Stomach (tissue), 4 donors: ENCODE data around the gene USP48.

Source experiments
- CTCF ChIP-seq, 7 experiments: fragments of 450-650 bp in 4 of 7; fragments of 200-600 bp in 3 of 7; sonication (generic) in 3 of 7; IDR thresholded peaks; one replicate each; pipeline ENCODE4 v1.5.1; 2016 to 2019; ENCODE audit warnings: antibody characterized with exemption in 7 of 7, control low read depth in 2 of 7, mild to moderate bottlenecking in 1 of 7
- EP300 ChIP-seq: sonication (generic); formaldehyde crosslinking; IDR thresholded peaks from one replicate; pipeline ENCODE4 v1.6.1; 2017; ENCODE audit warnings: antibody characterized with exemption
- POLR2A ChIP-seq, 4 donors: fragments of 450-650 bp; IDR thresholded peaks; one replicate each; pipeline ENCODE4 v1.6.1; 2016; ENCODE audit warnings: antibody characterized with exemption in 4 of 4, control low read depth in 2 of 4, mild to moderate bottlenecking in 1 of 4, moderate library complexity in 1 of 4
- POLR2AphosphoS5 ChIP-seq, 3 donors: sonication (generic); formaldehyde crosslinking; IDR thresholded peaks; one replicate each; pipeline ENCODE4 v1.6.1; 2016; ENCODE audit warnings: antibody characterized with exemption in 3 of 3

GRCh38 chr1:21691739-21692138, 91.2 kb downstream of the USP48 start:
- TF ChIP-seq CTCF (IDR thresholded peaks at IDR 0.05) (no peak), POLR2A (IDR thresholded peaks at IDR 0.05) (no peak), EP300 (no peak), POLR2AphosphoS5 (IDR thresholded peaks at IDR 0.05) (no peak)
